ENCODE results near the gene SYP.

DNA sequence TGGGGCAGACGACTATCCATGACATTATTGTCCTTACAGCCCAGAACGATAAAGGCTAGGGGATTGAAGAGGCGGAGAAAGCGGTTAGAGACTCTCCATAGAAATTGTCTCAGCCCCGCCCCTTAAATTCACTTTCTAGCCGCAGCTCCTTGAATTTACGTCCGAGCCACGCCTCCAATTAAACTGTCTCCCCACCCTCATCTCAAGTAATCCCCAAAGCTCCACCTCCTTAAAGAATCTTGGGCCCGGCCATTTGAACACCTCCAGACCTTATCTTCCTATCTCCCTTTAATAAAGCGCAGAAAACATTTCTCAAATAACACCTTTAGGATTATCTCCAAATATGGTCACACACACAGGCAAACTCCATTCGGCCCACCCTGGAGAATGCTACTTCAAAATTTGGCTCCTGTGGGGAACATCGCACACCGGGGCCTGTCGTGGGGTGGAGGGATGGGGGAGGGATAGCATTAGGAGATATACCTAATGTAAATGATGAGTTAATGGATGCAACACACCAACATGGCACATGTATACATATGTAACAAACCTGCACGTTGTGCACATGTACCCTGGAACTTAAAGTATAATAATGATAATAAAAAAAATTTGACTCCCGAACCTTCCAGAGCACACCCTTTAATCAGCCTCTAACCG lies 44.6 kb downstream of the SYP start:
- TF ChIP-seq, protein P1, sequence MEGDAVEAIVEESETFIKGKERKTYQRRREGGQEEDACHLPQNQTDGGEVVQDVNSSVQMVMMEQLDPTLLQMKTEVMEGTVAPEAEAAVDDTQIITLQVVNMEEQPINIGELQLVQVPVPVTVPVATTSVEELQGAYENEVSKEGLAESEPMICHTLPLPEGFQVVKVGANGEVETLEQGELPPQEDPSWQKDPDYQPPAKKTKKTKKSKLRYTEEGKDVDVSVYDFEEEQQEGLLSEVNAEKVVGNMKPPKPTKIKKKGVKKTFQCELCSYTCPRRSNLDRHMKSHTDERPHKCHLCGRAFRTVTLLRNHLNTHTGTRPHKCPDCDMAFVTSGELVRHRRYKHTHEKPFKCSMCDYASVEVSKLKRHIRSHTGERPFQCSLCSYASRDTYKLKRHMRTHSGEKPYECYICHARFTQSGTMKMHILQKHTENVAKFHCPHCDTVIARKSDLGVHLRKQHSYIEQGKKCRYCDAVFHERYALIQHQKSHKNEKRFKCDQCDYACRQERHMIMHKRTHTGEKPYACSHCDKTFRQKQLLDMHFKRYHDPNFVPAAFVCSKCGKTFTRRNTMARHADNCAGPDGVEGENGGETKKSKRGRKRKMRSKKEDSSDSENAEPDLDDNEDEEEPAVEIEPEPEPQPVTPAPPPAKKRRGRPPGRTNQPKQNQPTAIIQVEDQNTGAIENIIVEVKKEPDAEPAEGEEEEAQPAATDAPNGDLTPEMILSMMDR (IDR thresholded peaks at IDR 0.05): no peak
- no peak for TF ChIP-seq POLR2A (IDR thresholded peaks at IDR 0.05)

All from testis (tissue), 2 donors.